Lower leg skin (tissue), 4 donors: ENCODE measurements around the gene PACS2. TPM values are rescaled to one million over a fixed set of nuclear protein-coding genes. Genes with fewer than 3 reads are reported as not detected.

Source experiments
- DNase-seq, 2 donors: peaks; one replicate each; pipeline ENCODE4 v3.0.0-alpha.2; 2019; ENCODE audit warnings: low spot score in 2 of 2
- H3K4me3 ChIP-seq: fragments of 200-600 bp; sonication (generic); 2 replicates; pipeline ENCODE4 v1.5.1; 2017; ENCODE audit warnings: mild to moderate bottlenecking, low read depth; ENCODE audit not compliant: poor library complexity, severe bottlenecking
- POLR2A ChIP-seq, 2 donors: fragments of 450-650 bp; IDR thresholded peaks; one replicate each; pipeline ENCODE4 v1.6.1; 2016 to 2017; ENCODE audit warnings: antibody characterized with exemption in 2 of 2, mild to moderate bottlenecking in 1 of 2, moderate library complexity in 1 of 2
- WGBS, 2 donors: methylation state at CpG; one replicate each; pipeline ENCODE4 v1.1.5; 2018; 5-methylcytosine and 5-hydroxymethylcytosine counted together
- intact Hi-C: fragments of 100-400 bp; cut with DNase I; formaldehyde crosslinking; loops from one replicate; pipeline ENCODE4 v1.15.0; 2023; ENCODE audit warnings: low total_unique reads
- total RNA-seq, 4 donors: library from RNA; depleted of rRNA; stranded (reverse); fragments of >200 nt; gene quantifications; one replicate each; pipeline ENCODE4 v1.1.0, GENCODE V29; 2016
- TF ChIP-seq, protein P1 (sequence below), 3 donors: fragments of 450-650 bp; IDR thresholded peaks; one replicate each; pipeline ENCODE4 v1.5.1; 2016; ENCODE audit warnings: antibody characterized with exemption in 3 of 3, mild to moderate bottlenecking in 3 of 3, moderate library complexity in 2 of 3

Gene PACS2
- total RNA-seq, 4 donors from 2014 or later, result 25.9 to 75.1 (median 54.3) TPM

DNA sequence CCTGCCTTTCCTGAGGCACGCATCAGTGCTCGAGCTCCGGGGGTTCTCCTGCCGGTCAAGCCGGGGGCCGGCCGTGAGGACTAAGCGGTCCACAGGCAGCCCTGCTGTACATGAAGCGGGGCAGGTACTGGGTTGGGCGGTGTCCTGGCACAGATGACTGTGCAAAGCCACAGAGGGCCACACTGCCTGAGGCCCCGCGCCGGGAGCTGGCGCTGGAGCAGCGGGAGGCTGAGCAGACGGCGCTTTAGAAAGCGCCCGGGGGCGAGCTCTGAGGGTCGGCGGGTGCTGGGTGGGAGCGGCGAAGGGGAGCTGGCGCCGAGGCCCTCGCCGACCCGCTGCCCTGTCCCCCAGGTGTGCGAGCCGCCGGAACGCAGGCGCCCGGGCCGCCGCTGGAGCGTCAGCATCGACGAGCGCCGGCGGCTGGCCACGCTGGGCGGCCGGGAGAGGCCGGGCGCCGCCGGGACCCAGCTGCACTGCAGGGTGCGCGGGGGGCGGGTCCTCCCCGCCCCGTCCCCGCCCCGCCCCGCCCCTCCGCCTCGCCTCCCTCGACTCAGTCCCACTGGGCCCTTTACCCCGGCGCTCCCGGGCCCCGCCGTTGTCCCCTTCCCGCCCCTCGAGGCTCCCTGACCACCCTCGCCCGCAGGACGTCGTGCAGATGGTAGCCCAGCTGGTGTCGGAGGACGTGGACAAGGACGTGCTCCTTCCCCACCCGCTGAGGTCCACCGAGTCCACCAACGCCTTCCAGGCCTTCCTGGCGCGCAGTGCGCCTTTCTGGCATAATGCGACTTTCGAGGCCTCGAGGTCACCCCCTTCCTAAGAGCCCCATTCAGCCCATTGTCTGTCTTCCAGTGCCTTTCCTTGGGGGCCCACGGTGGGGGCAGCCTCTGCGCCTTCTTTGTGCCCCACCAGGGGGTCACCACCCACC, 96.7 kb downstream of the PACS2 start:
- intact Hi-C loops, result no loop called here
- no peak for TF ChIP-seq POLR2A (IDR thresholded peaks at IDR 0.05)
- TF ChIP-seq, protein P1, sequence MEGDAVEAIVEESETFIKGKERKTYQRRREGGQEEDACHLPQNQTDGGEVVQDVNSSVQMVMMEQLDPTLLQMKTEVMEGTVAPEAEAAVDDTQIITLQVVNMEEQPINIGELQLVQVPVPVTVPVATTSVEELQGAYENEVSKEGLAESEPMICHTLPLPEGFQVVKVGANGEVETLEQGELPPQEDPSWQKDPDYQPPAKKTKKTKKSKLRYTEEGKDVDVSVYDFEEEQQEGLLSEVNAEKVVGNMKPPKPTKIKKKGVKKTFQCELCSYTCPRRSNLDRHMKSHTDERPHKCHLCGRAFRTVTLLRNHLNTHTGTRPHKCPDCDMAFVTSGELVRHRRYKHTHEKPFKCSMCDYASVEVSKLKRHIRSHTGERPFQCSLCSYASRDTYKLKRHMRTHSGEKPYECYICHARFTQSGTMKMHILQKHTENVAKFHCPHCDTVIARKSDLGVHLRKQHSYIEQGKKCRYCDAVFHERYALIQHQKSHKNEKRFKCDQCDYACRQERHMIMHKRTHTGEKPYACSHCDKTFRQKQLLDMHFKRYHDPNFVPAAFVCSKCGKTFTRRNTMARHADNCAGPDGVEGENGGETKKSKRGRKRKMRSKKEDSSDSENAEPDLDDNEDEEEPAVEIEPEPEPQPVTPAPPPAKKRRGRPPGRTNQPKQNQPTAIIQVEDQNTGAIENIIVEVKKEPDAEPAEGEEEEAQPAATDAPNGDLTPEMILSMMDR (IDR thresholded peaks at IDR 0.05), result no peak
- H3K4me3 ChIP-seq, result no peak overlapping the region
- peak in 1 of 2 donors; percentile 12 for DNase-seq
- WGBS, 2 donors, result 19 to 21% methylated on average over 26 to 35 of the region's 86 CpGs

DNA sequence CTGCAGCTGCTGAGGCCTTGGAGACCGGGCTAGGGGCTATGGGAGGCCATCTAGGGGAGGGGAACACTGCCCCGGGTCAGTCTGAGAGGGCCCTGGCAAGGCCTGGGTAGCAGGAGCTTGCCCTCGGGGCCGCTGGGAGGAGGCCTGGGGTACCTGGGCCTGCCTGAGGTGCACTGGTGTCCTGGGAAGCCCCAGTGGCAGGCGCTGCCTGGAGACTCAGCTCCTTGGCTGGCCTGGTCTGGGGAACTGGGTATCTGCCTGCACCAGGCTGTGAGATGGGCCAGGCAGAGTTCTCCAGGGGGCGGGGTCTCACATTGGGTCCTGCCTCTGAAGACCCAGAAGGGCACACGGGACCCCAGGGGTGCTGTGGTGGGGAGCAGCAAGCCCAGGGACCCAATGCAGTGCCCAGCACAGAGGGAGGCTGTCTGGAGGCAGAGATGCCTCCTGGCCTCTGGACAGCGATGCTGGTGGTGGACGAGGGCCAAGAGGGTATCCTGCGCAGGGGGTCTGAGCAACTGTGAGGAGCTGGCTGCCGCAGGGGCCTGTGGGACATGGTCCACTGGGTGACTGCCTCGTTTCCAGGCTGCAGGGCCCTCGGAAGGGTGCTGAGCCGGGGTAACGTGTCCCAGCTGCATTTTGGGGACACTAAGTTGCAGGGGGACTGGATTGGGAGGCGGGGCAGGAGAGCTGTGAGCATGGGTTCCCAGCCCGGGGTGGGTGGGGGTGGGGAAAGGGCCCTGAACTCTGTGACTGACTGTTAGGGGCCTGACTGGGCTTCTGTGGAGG, 97.6 kb downstream of the PACS2 start:
- intact Hi-C loops, result no loop called here
- 83% methylated on average over 15 to 17 of the region's 17 CpGs for WGBS, 2 donors
- H3K4me3 ChIP-seq, result no peak overlapping the region
- TF ChIP-seq POLR2A (IDR thresholded peaks at IDR 0.05), result no peak
- TF ChIP-seq, protein P1 (IDR thresholded peaks at IDR 0.05), result no peak
- no peak for DNase-seq

DNA sequence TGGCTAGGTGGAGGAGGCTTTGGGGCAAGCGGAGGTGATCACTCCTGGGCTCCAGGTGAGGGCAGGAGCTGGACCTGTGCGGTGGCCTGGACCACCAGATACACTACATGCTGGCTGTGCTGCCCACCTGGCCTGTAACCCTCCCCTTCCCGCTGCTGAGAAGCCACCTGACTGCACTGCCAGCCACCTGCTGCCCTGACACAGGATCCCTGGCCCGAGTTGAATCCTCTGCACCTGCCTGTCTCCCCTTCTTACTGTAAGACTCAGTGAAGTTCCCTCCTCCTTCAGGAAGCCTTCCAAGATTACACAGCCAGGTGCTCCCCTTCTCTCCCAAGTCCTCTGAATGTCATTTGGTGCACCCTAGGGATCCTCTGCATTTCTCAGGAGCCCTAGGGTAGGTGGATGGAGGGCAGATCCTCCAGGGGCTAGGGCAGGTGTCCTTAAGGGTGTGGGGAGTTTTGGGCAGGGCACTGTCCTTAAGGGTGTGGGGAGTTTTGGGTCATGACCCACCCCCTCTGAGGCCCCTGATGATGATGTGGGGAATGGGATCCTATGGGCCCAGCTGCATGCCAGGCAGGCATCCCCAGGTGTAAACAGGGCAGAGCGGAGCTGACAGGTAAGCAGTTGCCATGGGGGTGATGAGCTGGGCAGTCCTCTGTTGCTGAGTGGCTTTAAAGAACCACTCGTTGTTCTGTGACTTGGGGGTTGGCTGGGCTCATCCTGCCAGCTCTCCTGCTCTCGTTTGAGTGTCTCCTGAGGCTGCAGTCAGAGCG, 98.4 kb downstream of the PACS2 start:
- no peak for TF ChIP-seq POLR2A (IDR thresholded peaks at IDR 0.05)
- TF ChIP-seq, protein P1 (IDR thresholded peaks at IDR 0.05), result no peak
- intact Hi-C loops, result no loop called here
- WGBS, 2 donors, result 85 to 90% methylated on average over 7 to 8 of the region's 8 CpGs
- DNase-seq, result no peak
- H3K4me3 ChIP-seq, result no peak overlapping the region

DNA sequence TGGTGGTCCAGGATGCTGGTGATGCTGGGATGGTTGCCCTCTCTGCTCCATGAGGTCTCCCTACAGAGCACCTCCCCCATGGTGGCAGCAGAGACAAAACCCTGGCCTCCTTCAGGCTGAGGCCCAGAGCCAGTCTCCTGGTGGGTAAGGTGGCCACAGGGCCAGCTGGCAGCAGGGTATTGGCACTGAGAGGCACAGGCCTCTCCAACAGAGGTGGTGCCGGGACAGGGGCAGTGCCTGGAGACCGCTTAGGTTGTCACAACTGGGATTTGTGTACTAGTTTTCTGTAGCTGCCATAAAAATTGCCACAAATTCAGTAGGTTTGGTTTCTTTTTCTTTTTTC, 99.0 kb downstream of the PACS2 start:
- TF ChIP-seq, protein P1 (IDR thresholded peaks at IDR 0.05), result no peak
- TF ChIP-seq POLR2A (IDR thresholded peaks at IDR 0.05), result no peak
- intact Hi-C loops, result no loop called here
- no peak for DNase-seq
- no peak overlapping the region for H3K4me3 ChIP-seq
- 80 to 83% methylated on average over 2 of the region's 2 CpGs for WGBS, 2 donors

DNA sequence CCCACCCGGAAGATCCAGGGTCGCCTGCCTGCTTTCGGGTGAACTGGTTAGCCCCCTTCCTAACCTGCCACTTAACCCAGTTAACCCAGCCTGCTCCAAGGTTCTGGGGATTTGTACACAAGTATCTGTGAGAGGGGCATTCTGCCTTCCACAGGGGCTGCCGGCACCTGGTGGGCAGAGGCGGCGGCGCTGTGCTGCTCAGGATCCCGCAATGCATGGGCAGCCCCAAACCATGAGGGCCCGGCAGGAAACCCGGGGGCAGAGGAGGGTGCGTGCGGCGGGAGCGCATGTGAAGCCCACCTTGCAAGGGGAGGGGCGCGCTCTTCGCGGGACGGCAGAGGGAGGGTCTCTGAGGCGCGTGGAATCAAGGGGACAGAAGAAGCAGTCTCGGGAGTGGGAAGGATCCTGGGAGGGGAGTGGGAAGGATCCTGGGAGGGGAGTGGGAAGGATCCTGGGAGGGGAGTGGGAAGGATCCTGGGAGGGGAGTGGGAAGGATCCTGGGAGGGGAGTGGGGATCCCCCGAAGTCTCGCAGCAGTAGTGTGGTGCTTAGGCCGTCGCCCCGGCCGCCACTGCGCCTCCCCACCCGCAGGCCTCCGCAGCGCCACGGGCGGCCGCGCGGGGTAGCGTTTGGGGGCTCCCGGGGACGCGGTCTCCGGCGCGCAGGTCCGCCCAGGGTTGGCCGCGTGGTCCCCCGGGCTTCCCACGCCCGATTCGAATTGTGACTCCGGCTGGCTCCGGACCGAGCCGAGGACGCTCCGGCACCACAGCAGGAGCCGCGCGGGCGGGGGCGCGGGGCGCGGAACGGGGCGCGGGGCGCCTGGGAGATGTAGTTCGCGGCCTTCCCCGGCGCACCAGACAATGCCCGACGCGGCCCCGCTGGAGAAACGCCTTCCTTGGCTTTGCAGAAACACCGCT, 100.2 kb downstream of the PACS2 start:
- 16 to 30% methylated on average over 40 to 74 of the region's 79 CpGs for WGBS, 2 donors
- intact Hi-C loops, result no loop called here
- DNase-seq, result peak; percentile 47 to 95
- H3K4me3 ChIP-seq, result peak overlapping the region; percentile 23
- TF ChIP-seq, protein P1 (IDR thresholded peaks at IDR 0.05), result no peak
- no peak for TF ChIP-seq POLR2A (IDR thresholded peaks at IDR 0.05)
